COLO668 (cell line): ENCODE results near the gene NME8.
A peak's percentile ranks its signal among the peaks of the same experiment; 100 is the strongest.
"Not testable (repeated sequence)": the region's sequence is repeated elsewhere in the genome, so short reads cannot be mapped to it uniquely, and the experiment has no call there.

Experiments used
- DNase-seq: peaks from one replicate; lab custom pipeline; 2025; ENCODE audit not compliant: unreplicated experiment; lab: John Stamatoyannopoulos, UW

The NME8 gene

GRCh38 chr7:37848297-37848696, at the start of gene NME8:
TSS of gene NME8 (plus strand) at chr7:37848597. CDS start at chr7:37850267, 1,670 bp downstream.
- no peak for DNase-seq

- no peak for DNase-seq
Measured at GRCh38 chr7:37806152-37806551, 42.2 kb upstream of the NME8 start.

- not testable (repeated sequence) for DNase-seq
Measured at GRCh38 chr7:37812161-37812580, 36.2 kb upstream of the NME8 start.

GRCh38 chr7:37815671-37816371, 32.6 kb upstream of the NME8 start:
- DNase-seq = no peak

- no peak for DNase-seq
Measured at GRCh38 chr7:37816922-37817590, 31.3 kb upstream of the NME8 start.

- DNase-seq = no peak
Measured at GRCh38 chr7:37817591-37817960, 30.8 kb upstream of the NME8 start.

- no peak for DNase-seq
Measured at GRCh38 chr7:37817996-37818720, 30.2 kb upstream of the NME8 start.

- DNase-seq = no peak
Measured at GRCh38 chr7:37820708-37821468, 27.5 kb upstream of the NME8 start.

GRCh38 chr7:37822946-37823345, 25.5 kb upstream of the NME8 start:
- no peak for DNase-seq

GRCh38 chr7:37823557-37823956, 24.8 kb upstream of the NME8 start:
- DNase-seq = no peak

GRCh38 chr7:37825038-37825437, 23.4 kb upstream of the NME8 start:
- no peak for DNase-seq

GRCh38 chr7:37826825-37827224, 21.6 kb upstream of the NME8 start:
- no peak for DNase-seq

- DNase-seq = no peak
Measured at GRCh38 chr7:37831244-37831643, 17.2 kb upstream of the NME8 start.

- no peak for DNase-seq
Measured at GRCh38 chr7:37832194-37832593, 16.2 kb upstream of the NME8 start.

GRCh38 chr7:37833107-37833817, 15.1 kb upstream of the NME8 start:
- DNase-seq = peak; percentile 35

GRCh38 chr7:37833818-37834146, 14.6 kb upstream of the NME8 start:
- no peak for DNase-seq

GRCh38 chr7:37853468-37853867, 5.1 kb downstream of the NME8 start:
- no peak for DNase-seq

GRCh38 chr7:37882086-37882485, 33.7 kb downstream of the NME8 start:
- DNase-seq = no peak

GRCh38 chr7:37893359-37893758, 45.0 kb downstream of the NME8 start:
- DNase-seq = no peak

GRCh38 chr7:37894671-37895070, 46.3 kb downstream of the NME8 start:
- DNase-seq = no peak

GRCh38 chr7:37899712-37900247, 51.4 kb downstream of the NME8 start:
- no peak for DNase-seq
